SK-N-MC (cell line): ENCODE data around the gene NUP58.

Experiments used
- DNase-seq: peaks from one replicate; pipeline ENCODE4 v3.0.0-alpha.2; 2011; ENCODE audit warnings: low read depth, low spot score
- H3K27ac ChIP-seq: fragments of 200-600 bp; sonication (generic); 2 replicates; pipeline ENCODE4 v1.5.1; 2016; ENCODE audit warnings: mixed run types
- H3K36me3 ChIP-seq: fragments of 200-600 bp; sonication (generic); 2 replicates; pipeline ENCODE4 v1.6.1; 2017; ENCODE audit warnings: antibody characterized with exemption, low read length, mixed read lengths; ENCODE audit not compliant: insufficient read depth
- H3K4me3 ChIP-seq: fragments of 200-600 bp; sonication (generic); 2 replicates; pipeline ENCODE4 v1.5.1; 2016
- H3K9ac ChIP-seq: fragments of 200-600 bp; sonication (generic); 2 replicates; pipeline ENCODE4 v1.8.0; 2017; ENCODE audit warnings: mixed run types, mixed read lengths; ENCODE audit not compliant: insufficient read length
- H3K9me3 ChIP-seq: fragments of 200-600 bp; sonication (generic); 2 replicates; pipeline ENCODE4 v1.6.1; 2017; ENCODE audit warnings: low read depth, mild to moderate bottlenecking, antibody characterized with exemption, low read length, moderate library complexity, mixed read lengths
- EZH2 ChIP-seq: fragments of 200-600 bp; sonication (generic); IDR thresholded peaks from one replicate; pipeline ENCODE4 v1.6.1; 2017; ENCODE audit warnings: antibody characterized with exemption
- FOXP2 ChIP-seq: optimal IDR thresholded peaks from 2 replicates; pipeline ENCODE3; 2011; ENCODE audit warnings: mild to moderate bottlenecking, moderate library complexity; ENCODE audit not compliant: insufficient read depth; ENCODE audit errors: extremely low read length, control extremely low read depth
- POLR2AphosphoS5 ChIP-seq: IDR thresholded peaks from 2 replicates; pipeline ENCODE4 v1.6.1; 2012; ENCODE audit warnings: mild to moderate bottlenecking, low read depth, low read length, borderline replicate concordance

The NUP58 gene

GRCh38 chr13:25377244-25377962 is 76.0 kb downstream of the NUP58 start:
- no peak overlapping the region for H3K9ac ChIP-seq
- H3K9me3 ChIP-seq: no peaks in the 10 kb centered on the region
- H3K27ac ChIP-seq: no peak overlapping the region
- no peak overlapping the region for H3K4me3 ChIP-seq
- TF ChIP-seq POLR2AphosphoS5: no peak
- TF ChIP-seq FOXP2: no peak
- TF ChIP-seq EZH2: no peak
- DNase-seq: no peak
- H3K36me3 ChIP-seq: no peaks in the 10 kb centered on the region

GRCh38 chr13:25378528-25378927 is 77.1 kb downstream of the NUP58 start:
- no peak for TF ChIP-seq FOXP2
- no peak for TF ChIP-seq EZH2
- no peak for TF ChIP-seq POLR2AphosphoS5
- Histone ChIP-seq H3K4me3 (0 out of 2 replicates have a peak overlapping the region, but pooled peaks have one; percentile 5), H3K9me3 (no peaks in the 10 kb centered on the region), H3K27ac (peak overlapping the region; percentile 87; the same call in 1 of the 2 replicates), H3K36me3 (no peaks in the 10 kb centered on the region), H3K9ac (no peak overlapping the region)
- DNase-seq: no peak

- Histone ChIP-seq H3K9me3 (no peaks in the 10 kb centered on the region), H3K27ac (peak overlapping the region; percentile 87), H3K9ac (peak overlapping the region; percentile 0), H3K4me3 (peak overlapping the region; percentile 37; the same call in 1 of the 2 replicates), H3K36me3 (no peaks in the 10 kb centered on the region)
- TF ChIP-seq POLR2AphosphoS5: no peak
- TF ChIP-seq EZH2: no peak
- no peak for TF ChIP-seq FOXP2
- no peak for DNase-seq
These were observed 77.6 kb downstream of the NUP58 start for GRCh38 chr13:25379011-25379410.

GRCh38 chr13:25380082-25380481 is 78.7 kb downstream of the NUP58 start:
- no peaks in the 10 kb centered on the region for H3K9me3 ChIP-seq
- no peak overlapping the region for H3K9ac ChIP-seq
- no peak overlapping the region for H3K4me3 ChIP-seq
- no peak for DNase-seq
- no peaks in the 10 kb centered on the region for H3K36me3 ChIP-seq
- TF ChIP-seq EZH2 (no peak), POLR2AphosphoS5 (no peak), FOXP2 (no peak)
- H3K27ac ChIP-seq: peak overlapping the region; percentile 87; the same call in 1 of the 2 replicates

GRCh38 chr13:25380741-25381324 is 79.4 kb downstream of the NUP58 start:
- no peak for DNase-seq
- TF ChIP-seq FOXP2: no peak
- no peak for TF ChIP-seq EZH2
- no peak for TF ChIP-seq POLR2AphosphoS5

GRCh38 chr13:25384758-25385410 is 83.5 kb downstream of the NUP58 start:
- DNase-seq: no peak
- no peak overlapping the region for H3K9ac ChIP-seq
- TF ChIP-seq POLR2AphosphoS5 (no peak), EZH2 (no peak), FOXP2 (no peak)
- no peak overlapping the region for H3K27ac ChIP-seq
- no peak overlapping the region for H3K4me3 ChIP-seq
- H3K9me3 ChIP-seq: no peaks in the 10 kb centered on the region
- H3K36me3 ChIP-seq: no peaks in the 10 kb centered on the region

More at GRCh38 chr13:25380741-25381324, 79.4 kb downstream of the NUP58 start:
- no peak overlapping the region for H3K9ac ChIP-seq
- H3K36me3 ChIP-seq: no peaks in the 10 kb centered on the region
- no peaks in the 10 kb centered on the region for H3K9me3 ChIP-seq
- H3K4me3 ChIP-seq: no peak overlapping the region
- no peak overlapping the region; the same call in 1 of the 2 replicates for H3K27ac ChIP-seq

- TF ChIP-seq POLR2AphosphoS5 (no peak), EZH2 (no peak), FOXP2 (no peak)
- Histone ChIP-seq H3K36me3 (no peaks in the 10 kb centered on the region), H3K9me3 (no peaks in the 10 kb centered on the region), H3K9ac (no peak overlapping the region), H3K27ac (no peak overlapping the region), H3K4me3 (no peak overlapping the region)
- no peak for DNase-seq
These were observed 90.5 kb downstream of the NUP58 start for GRCh38 chr13:25391932-25392331.
